PFSK-1 (cell line): ENCODE data around the gene SELENOW.

Experiments
- FOXP2 ChIP-seq: optimal IDR thresholded peaks from 2 replicates; pipeline ENCODE3; 2011; ENCODE audit warnings: borderline replicate concordance, control low read depth, inconsistent platforms; ENCODE audit not compliant: insufficient read depth; ENCODE audit errors: extremely low read length, extremely low read depth
- POLR2AphosphoS5 ChIP-seq: IDR thresholded peaks from 2 replicates; pipeline ENCODE4 v1.6.1; 2012; ENCODE audit warnings: low read depth, mild to moderate bottlenecking, control low read depth, low read length, moderate library complexity
- REST ChIP-seq, 2 experiments: IDR thresholded peaks; 2 replicates each; pipeline versions ENCODE4 v1.6.1 to v1.8.0; 2011 to 2012; ENCODE audit warnings: low read depth in 2 of 2, low read length in 2 of 2, control low read depth in 1 of 2, inconsistent platforms in 1 of 2, mild to moderate bottlenecking in 1 of 2, moderate library complexity in 1 of 2; ENCODE audit not compliant: insufficient read depth in 1 of 2
- SIN3A ChIP-seq: IDR thresholded peaks from 2 replicates; pipeline ENCODE4 v1.6.1; 2012; ENCODE audit warnings: mild to moderate bottlenecking, low read length, moderate library complexity, borderline replicate concordance; ENCODE audit not compliant: insufficient read depth
- TAF1 ChIP-seq: IDR thresholded peaks from 2 replicates; pipeline ENCODE4 v1.6.1; 2012; ENCODE audit warnings: low read length, control low read depth, borderline replicate concordance; ENCODE audit not compliant: insufficient read depth

- TF ChIP-seq REST (IDR thresholded peaks at IDR 0.05; ENCODE audit: insufficient read depth in 1 of 2, low read depth in 2 of 2, low read length in 2 of 2) (no peak), TAF1 (no peak), SIN3A (no peak), POLR2AphosphoS5 (no peak), FOXP2 (no peak)
Observed at GRCh38 chr19:47792616-47793015, 14.1 kb downstream of the SELENOW start.
